GM21528 (cell line): ENCODE measurements around the gene LY6G6F.

ENCODE experiments used
- ATAC-seq: cut with Tn5 transposase; IDR thresholded peaks from one replicate; pipeline ENCODE4 v1.9.1; 2021; ENCODE audit warnings: mild to moderate bottlenecking, moderate library complexity; ENCODE audit not compliant: unreplicated experiment, low FRiP score

Gene LY6G6F

GRCh38 chr6:31737315-31737990 lies 30.8 kb downstream of the LY6G6F start:
- ATAC-seq: no peak

GRCh38 chr6:31737991-31738979 lies 31.6 kb downstream of the LY6G6F start:
- no peak for ATAC-seq

- peak; percentile 70 for ATAC-seq
These were observed 33.2 kb downstream of the LY6G6F start, which contains the start of gene MSH5 for GRCh38 chr6:31739639-31740396. Gene MSH5 (plus strand): TSS chr6:31740005. CDS start chr6:31740467, 462 bp downstream.

- no peak for ATAC-seq
These were observed 33.9 kb downstream of the LY6G6F start for GRCh38 chr6:31740397-31741223.

- ATAC-seq: no peak
These were observed 35.1 kb downstream of the LY6G6F start for GRCh38 chr6:31741815-31742214.

GRCh38 chr6:31742894-31743293 lies 36.2 kb downstream of the LY6G6F start:
- no peak for ATAC-seq

GRCh38 chr6:31744422-31744821 lies 37.8 kb downstream of the LY6G6F start:
- ATAC-seq: no peak

- ATAC-seq: no peak
These were observed 42.8 kb downstream of the LY6G6F start for GRCh38 chr6:31749301-31750036.

- no peak for ATAC-seq
These were observed 43.9 kb downstream of the LY6G6F start for GRCh38 chr6:31750411-31751022.

- no peak for ATAC-seq
These were observed 46.2 kb downstream of the LY6G6F start for GRCh38 chr6:31752739-31753319.

GRCh38 chr6:31758281-31758680 lies 51.6 kb downstream of the LY6G6F start:
- ATAC-seq: no peak
